Stimulated activated CD4-positive, alpha-beta T cell treated with anti-CD3 and anti-CD28 coated beads, Interleukin-15, amount 100 ng/mL, for 1 hour (primary cell): ENCODE data around the gene PPFIA3.
"Not testable (repeated sequence)": the region's sequence is repeated elsewhere in the genome, so short reads cannot be mapped to it uniquely, and the experiment has no call there.

Experiments
- DNase-seq, 2 donors: peaks; one replicate each; pipeline ENCODE4 v3.0.0-alpha.2; 2020; ENCODE audit warnings: low read depth in 1 of 2, low spot score in 1 of 2

PPFIA3 gene

GRCh38 chr19:49123285-49123684 is 3.9 kb downstream of the PPFIA3 start:
- DNase-seq: not testable (repeated sequence)

GRCh38 chr19:49125025-49125731 is 5.8 kb downstream of the PPFIA3 start:
- DNase-seq: no peak

GRCh38 chr19:49126575-49126974 is 7.2 kb downstream of the PPFIA3 start:
- no peak for DNase-seq

GRCh38 chr19:49127225-49127624 is 7.9 kb downstream of the PPFIA3 start:
- DNase-seq: not testable (repeated sequence)

- DNase-seq: peak; percentile 92
Observed at GRCh38 chr19:49127674-49128544, 8.6 kb downstream of the PPFIA3 start.

- DNase-seq: no peak
Observed at GRCh38 chr19:49128545-49129237, 9.3 kb downstream of the PPFIA3 start.

- no peak for DNase-seq
Observed at GRCh38 chr19:49129238-49129583, 9.9 kb downstream of the PPFIA3 start.

- no peak for DNase-seq
Observed at GRCh38 chr19:49130325-49130724, 11.0 kb downstream of the PPFIA3 start.

- no peak for DNase-seq
Observed at GRCh38 chr19:49132974-49133609, 13.7 kb downstream of the PPFIA3 start.

GRCh38 chr19:49133621-49134454 is 14.5 kb downstream of the PPFIA3 start:
- DNase-seq: no peak

- no peak for DNase-seq
Observed at GRCh38 chr19:49135686-49136085, 16.3 kb downstream of the PPFIA3 start.

GRCh38 chr19:49136771-49137171 is 17.4 kb downstream of the PPFIA3 start:
- DNase-seq: no peak

GRCh38 chr19:49140951-49141350 is 21.6 kb downstream of the PPFIA3 start:
- no peak for DNase-seq

- DNase-seq: no peak
Observed at GRCh38 chr19:49141352-49141751, 22.0 kb downstream of the PPFIA3 start.

GRCh38 chr19:49142866-49143335 is 23.6 kb downstream of the PPFIA3 start:
- peak in 1 of 2 donors; percentile 49 for DNase-seq

GRCh38 chr19:49145573-49146407 is 26.4 kb downstream of the PPFIA3 start:
- DNase-seq: peak; percentile 53 to 73

GRCh38 chr19:49146408-49146770 is 27.0 kb downstream of the PPFIA3 start:
- not testable (repeated sequence) for DNase-seq

- DNase-seq: no peak
Observed at GRCh38 chr19:49148044-49148682, 28.8 kb downstream of the PPFIA3 start.
